ENCODE results near the gene LRRC41. TPM values are rescaled to one million over a fixed set of nuclear protein-coding genes. Genes with fewer than 3 reads are reported as not detected.
"Not testable (repeated sequence)": the region's sequence is repeated elsewhere in the genome, so short reads cannot be mapped to it uniquely, and the experiment has no call there.

The LRRC41 gene
- total RNA-seq, 1 experiment from 2014 or later, result 69.7 TPM

GRCh38 chr1:46285730-46286477 is 17.5 kb downstream of the LRRC41 start:
- no peak for DNase-seq (ENCODE audit: low spot score)

GRCh38 chr1:46284597-46285564 is 18.5 kb downstream of the LRRC41 start:
- DNase-seq (ENCODE audit: low spot score), result no peak

GRCh38 chr1:46284058-46284457 is 19.4 kb downstream of the LRRC41 start:
- DNase-seq (ENCODE audit: low spot score), result no peak

GRCh38 chr1:46281021-46281420 is 22.4 kb downstream of the LRRC41 start:
- no peak for DNase-seq (ENCODE audit: low spot score)

- DNase-seq (ENCODE audit: low spot score), result no peak
Measured at GRCh38 chr1:46280092-46280491, 23.3 kb downstream of the LRRC41 start.

- DNase-seq (ENCODE audit: low spot score), result peak; percentile 58
Measured at GRCh38 chr1:46278807-46279206, 24.6 kb downstream of the LRRC41 start.

- no peak for DNase-seq (ENCODE audit: low spot score)
Measured at GRCh38 chr1:46277658-46278373, 25.6 kb downstream of the LRRC41 start.

- no peak for DNase-seq (ENCODE audit: low spot score)
Measured at GRCh38 chr1:46275030-46275337, 28.4 kb downstream of the LRRC41 start.

- no peak for DNase-seq (ENCODE audit: low spot score)
Measured at GRCh38 chr1:46274225-46275029, 29.0 kb downstream of the LRRC41 start.

GRCh38 chr1:46268578-46268977 is 34.8 kb downstream of the LRRC41 start:
- no peak for DNase-seq (ENCODE audit: low spot score)

- DNase-seq (ENCODE audit: low spot score), result no peak
Measured at GRCh38 chr1:46263146-46263545, 40.3 kb downstream of the LRRC41 start.

- no peak for DNase-seq (ENCODE audit: low spot score)
Measured at GRCh38 chr1:46262508-46262907, 40.9 kb downstream of the LRRC41 start.

GRCh38 chr1:46256523-46256922 is 46.9 kb downstream of the LRRC41 start:
- no peak for DNase-seq (ENCODE audit: low spot score)

- no peak for DNase-seq (ENCODE audit: low spot score)
Measured at GRCh38 chr1:46254668-46255067, 48.7 kb downstream of the LRRC41 start.

GRCh38 chr1:46248122-46248920 is 55.1 kb downstream of the LRRC41 start:
- DNase-seq (ENCODE audit: low spot score), result peak; percentile 50

- DNase-seq (ENCODE audit: low spot score), result peak; percentile 96
Measured at GRCh38 chr1:46247436-46248121, 55.8 kb downstream of the LRRC41 start, which contains the start of gene RAD54L. Gene RAD54L, plus strand, starts transcription at chr1:46247763. Its CDS starts 643 bp downstream, at chr1:46248406.

GRCh38 chr1:46246548-46247435 is 56.6 kb downstream of the LRRC41 start:
- no peak for DNase-seq (ENCODE audit: low spot score)

- DNase-seq (ENCODE audit: low spot score), result not testable (repeated sequence)
Measured at GRCh38 chr1:46246136-46246535, 57.3 kb downstream of the LRRC41 start.

Measured in A172 (cell line).